ENCODE results near the gene HUWE1. TPM values are rescaled to one million over a fixed set of nuclear protein-coding genes. Genes with fewer than 3 reads are reported as not detected.
"Not testable (repeated sequence)": the region's sequence is repeated elsewhere in the genome, so short reads cannot be mapped to it uniquely, and the experiment has no call there.

Gene HUWE1
- total RNA-seq, 1 donor from 2014 or later, result 147 TPM

- TF ChIP-seq, protein P1, sequence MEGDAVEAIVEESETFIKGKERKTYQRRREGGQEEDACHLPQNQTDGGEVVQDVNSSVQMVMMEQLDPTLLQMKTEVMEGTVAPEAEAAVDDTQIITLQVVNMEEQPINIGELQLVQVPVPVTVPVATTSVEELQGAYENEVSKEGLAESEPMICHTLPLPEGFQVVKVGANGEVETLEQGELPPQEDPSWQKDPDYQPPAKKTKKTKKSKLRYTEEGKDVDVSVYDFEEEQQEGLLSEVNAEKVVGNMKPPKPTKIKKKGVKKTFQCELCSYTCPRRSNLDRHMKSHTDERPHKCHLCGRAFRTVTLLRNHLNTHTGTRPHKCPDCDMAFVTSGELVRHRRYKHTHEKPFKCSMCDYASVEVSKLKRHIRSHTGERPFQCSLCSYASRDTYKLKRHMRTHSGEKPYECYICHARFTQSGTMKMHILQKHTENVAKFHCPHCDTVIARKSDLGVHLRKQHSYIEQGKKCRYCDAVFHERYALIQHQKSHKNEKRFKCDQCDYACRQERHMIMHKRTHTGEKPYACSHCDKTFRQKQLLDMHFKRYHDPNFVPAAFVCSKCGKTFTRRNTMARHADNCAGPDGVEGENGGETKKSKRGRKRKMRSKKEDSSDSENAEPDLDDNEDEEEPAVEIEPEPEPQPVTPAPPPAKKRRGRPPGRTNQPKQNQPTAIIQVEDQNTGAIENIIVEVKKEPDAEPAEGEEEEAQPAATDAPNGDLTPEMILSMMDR (IDR thresholded peaks at IDR 0.05), result no peak
- no peaks in the 10 kb centered on the region for H3K9me3 Mint-ChIP-seq (ENCODE audit: low read depth)
- no peak overlapping the region for H3K4me3 Mint-ChIP-seq (ENCODE audit: unreplicated experiment)
- peaks cover 12% of the 10 kb centered on the region for H3K4me1 Mint-ChIP-seq (ENCODE audit: low read depth)
- no peak overlapping the region for H3K27ac Mint-ChIP-seq (ENCODE audit: unreplicated experiment)
- no peaks in the 10 kb centered on the region for H3K27me3 Mint-ChIP-seq (ENCODE audit: low read depth)
- no peak for DNase-seq (ENCODE audit: low spot score)
- H3K36me3 Mint-ChIP-seq (ENCODE audit: low read depth), result no peaks in the 10 kb centered on the region
Observed at GRCh38 chrX:53723381-53723780, 36.9 kb upstream of the HUWE1 start.

DNA sequence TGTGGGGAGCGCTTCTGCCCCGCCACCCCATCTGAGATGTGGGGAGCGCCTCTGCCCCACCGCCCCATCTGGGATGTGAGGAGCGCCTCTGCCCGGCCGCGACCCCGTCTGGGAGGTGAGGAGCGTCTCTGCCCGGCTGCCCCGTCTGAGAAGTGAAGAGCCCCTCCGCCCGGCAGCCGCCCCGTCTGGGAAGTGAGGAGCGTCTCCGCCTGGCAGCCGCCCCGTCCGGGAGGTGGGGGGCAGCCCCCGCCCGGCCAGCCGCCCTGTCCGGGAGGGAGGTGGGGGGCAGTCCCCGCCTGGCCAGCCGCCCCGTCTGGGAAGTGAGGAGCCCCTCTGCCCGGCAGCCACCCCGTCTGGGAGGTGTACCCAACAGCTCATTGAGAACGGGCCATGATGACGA is 35.1 kb upstream of the HUWE1 start:
- H3K27ac Mint-ChIP-seq (ENCODE audit: unreplicated experiment); H3K4me1 Mint-ChIP-seq (ENCODE audit: low read depth); H3K9me3 Mint-ChIP-seq (ENCODE audit: low read depth); H3K36me3 Mint-ChIP-seq (ENCODE audit: low read depth); DNase-seq (ENCODE audit: low spot score); H3K27me3 Mint-ChIP-seq (ENCODE audit: low read depth); H3K4me3 Mint-ChIP-seq (ENCODE audit: unreplicated experiment): not testable (repeated sequence)

- DNase-seq (ENCODE audit: low spot score); H3K9me3 Mint-ChIP-seq (ENCODE audit: low read depth); H3K27ac Mint-ChIP-seq (ENCODE audit: unreplicated experiment); H3K4me3 Mint-ChIP-seq (ENCODE audit: unreplicated experiment); H3K27me3 Mint-ChIP-seq (ENCODE audit: low read depth); H3K36me3 Mint-ChIP-seq (ENCODE audit: low read depth): not testable (repeated sequence)
- H3K4me1 Mint-ChIP-seq (ENCODE audit: low read depth), result peaks cover 16% of the 10 kb centered on the region
Observed at GRCh38 chrX:53719666-53720065, 33.1 kb upstream of the HUWE1 start.

DNA sequence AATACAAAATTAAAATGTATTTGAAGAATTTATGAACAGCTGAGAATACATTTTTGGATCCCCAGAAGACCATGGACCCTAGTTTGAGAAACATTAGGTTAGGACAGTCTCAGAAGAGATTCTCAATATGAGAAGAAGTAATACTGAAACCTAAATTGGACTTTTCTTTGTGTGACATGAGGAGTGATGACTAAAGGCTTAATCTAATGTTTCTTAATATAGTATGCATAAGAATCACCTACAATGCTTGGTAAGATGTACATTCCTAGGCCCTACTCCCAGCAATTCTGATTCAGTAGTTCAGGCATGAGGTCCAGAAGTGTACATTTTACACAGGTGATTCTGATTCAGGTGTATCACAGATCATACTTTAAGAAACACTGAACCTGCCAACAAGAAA is 31.6 kb upstream of the HUWE1 start:
- peaks cover 12% of the 10 kb centered on the region for H3K9me3 Mint-ChIP-seq (ENCODE audit: low read depth)
- peaks cover 15% of the 10 kb centered on the region for H3K4me1 Mint-ChIP-seq (ENCODE audit: low read depth)

DNA sequence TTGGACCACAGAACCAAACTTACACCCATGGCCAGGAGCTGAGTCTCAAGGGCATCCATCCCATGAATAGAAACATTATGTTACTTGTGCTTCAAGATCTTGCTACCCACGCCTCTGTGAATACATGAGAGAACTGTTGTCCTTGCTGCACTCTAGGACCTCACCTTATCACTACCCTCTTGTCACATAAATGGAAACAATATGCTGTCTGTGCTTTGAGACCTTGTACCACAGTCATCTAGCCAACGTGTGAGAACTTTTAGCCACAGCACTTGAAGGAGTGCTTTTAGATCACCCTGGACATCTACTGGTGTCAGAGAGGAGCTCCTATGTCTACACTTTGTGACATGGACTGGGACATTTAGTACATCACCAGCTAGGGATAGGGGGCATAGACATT is 30.7 kb upstream of the HUWE1 start:
- Mint-ChIP-seq H3K4me1 (ENCODE audit: low read depth) (peaks cover 15% of the 10 kb centered on the region), H3K27me3 (ENCODE audit: low read depth) (no peaks in the 10 kb centered on the region), H3K9me3 (ENCODE audit: low read depth) (peaks cover 12% of the 10 kb centered on the region), H3K27ac (ENCODE audit: unreplicated experiment) (no peak overlapping the region), H3K36me3 (ENCODE audit: low read depth) (no peaks in the 10 kb centered on the region), H3K4me3 (ENCODE audit: unreplicated experiment) (no peak overlapping the region)
- DNase-seq (ENCODE audit: low spot score), result no peak
- TF ChIP-seq, protein P1 (IDR thresholded peaks at IDR 0.05), result no peak

More for the DNA sequence above, 31.6 kb upstream of the HUWE1 start:
- Mint-ChIP-seq H3K36me3 (ENCODE audit: low read depth) (no peaks in the 10 kb centered on the region), H3K4me3 (ENCODE audit: unreplicated experiment) (no peak overlapping the region), H3K27ac (ENCODE audit: unreplicated experiment) (no peak overlapping the region), H3K27me3 (ENCODE audit: low read depth) (no peaks in the 10 kb centered on the region)
- TF ChIP-seq, protein P1 (IDR thresholded peaks at IDR 0.05), result no peak
- no peak for DNase-seq (ENCODE audit: low spot score)

DNA sequence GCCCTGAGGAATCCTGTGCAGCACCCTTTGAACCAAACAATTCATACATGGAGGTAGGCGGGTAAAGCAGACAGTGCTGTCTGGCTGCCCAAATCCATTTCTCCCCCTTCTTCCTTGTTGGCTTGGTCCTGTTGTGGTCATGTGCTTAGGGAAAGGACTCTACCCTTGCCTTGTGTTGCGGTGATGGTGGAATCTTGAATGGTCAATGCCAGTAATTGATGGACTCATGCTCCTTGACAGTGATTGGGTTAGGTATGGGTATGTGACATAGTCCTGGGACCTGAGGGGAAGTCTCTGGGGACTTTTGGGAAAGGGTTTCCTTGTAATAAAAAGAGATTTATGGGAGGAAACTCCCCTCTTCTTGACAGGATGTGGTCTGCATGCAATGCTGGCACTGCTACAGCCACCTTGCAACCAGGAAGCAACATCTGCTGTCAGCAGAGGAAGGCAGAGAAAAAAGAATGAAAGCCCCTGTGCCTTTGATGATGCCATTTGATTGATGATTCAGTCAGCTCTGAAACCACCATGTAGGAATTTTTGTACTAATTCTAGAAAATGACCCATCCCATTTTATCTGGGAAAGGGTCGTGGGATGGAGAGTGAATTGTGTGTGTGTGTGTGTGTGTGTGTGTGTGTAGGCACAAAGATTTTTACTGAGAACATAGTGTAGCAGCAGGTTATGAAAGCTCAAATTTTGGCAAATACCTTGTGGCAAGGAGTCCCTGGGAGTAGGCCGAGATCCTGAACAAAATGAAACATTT is 30.0 kb upstream of the HUWE1 start:
- H3K4me3 Mint-ChIP-seq (ENCODE audit: unreplicated experiment), result no peak overlapping the region
- DNase-seq (ENCODE audit: low spot score), result no peak
- no peaks in the 10 kb centered on the region for H3K36me3 Mint-ChIP-seq (ENCODE audit: low read depth)
- H3K27me3 Mint-ChIP-seq (ENCODE audit: low read depth), result no peaks in the 10 kb centered on the region
- peaks cover 13% of the 10 kb centered on the region for H3K9me3 Mint-ChIP-seq (ENCODE audit: low read depth)
- TF ChIP-seq, protein P1 (IDR thresholded peaks at IDR 0.05), result no peak
- H3K27ac Mint-ChIP-seq (ENCODE audit: unreplicated experiment), result no peak overlapping the region
- peaks cover 15% of the 10 kb centered on the region for H3K4me1 Mint-ChIP-seq (ENCODE audit: low read depth)
